ENCODE measurements around the gene AGPAT4. TPM values are rescaled to one million over a fixed set of nuclear protein-coding genes. Genes with fewer than 3 reads are reported as not detected.

Gene AGPAT4
- total and polyA plus RNA-seq, 2 donors (not counting 1 experiment from before 2014, with no cell fraction given), result 4.4 to 6.1 TPM

DNA sequence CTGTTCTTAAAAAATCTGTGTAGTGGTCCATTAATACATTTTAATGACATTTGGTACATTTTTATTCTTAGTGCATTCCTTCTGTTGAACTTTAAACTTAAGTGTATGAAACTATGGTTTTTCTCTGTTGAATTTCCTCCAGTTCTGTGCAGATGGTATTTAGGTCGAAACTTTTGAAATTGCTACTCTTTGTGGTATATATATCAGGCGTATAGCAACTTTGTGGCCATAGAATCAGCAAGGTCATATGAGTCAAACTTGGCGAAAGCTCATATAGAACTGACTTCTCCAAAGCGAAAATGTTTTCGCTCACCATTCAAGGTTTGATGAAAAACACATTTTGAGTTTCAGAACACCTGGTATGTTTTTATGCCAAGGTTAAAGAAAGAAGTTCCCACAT, 188.6 kb downstream of the AGPAT4 start:
- no peak overlapping the region for H3K27ac ChIP-seq (ENCODE audit: low read length in 2 of 2)
- no peaks in the 10 kb centered on the region for H3K79me2 ChIP-seq (ENCODE audit: control insufficient read depth, insufficient read depth, low read length)
- CTCF ChIA-PET, result interaction anchor here (1.2 kb wide), 1 partner anchor 286 kb away, joined by 5 read pairs; no protein-coding TSS in a partner anchor
- H4K20me1 ChIP-seq (ENCODE audit: control insufficient read depth, insufficient read depth, low read length, poor library complexity, severe bottlenecking), result no peaks in the 10 kb centered on the region
- intact Hi-C loops (cut with micrococcal nuclease), result no loop called here
- no peak for DNase-seq
- no peak for TF ChIP-seq EZH2 (IDR thresholded peaks at IDR 0.05; ENCODE audit: borderline replicate concordance, insufficient read depth, low read depth, low read length, poor library complexity, severe bottlenecking)
- TF ChIP-seq, protein P1, sequence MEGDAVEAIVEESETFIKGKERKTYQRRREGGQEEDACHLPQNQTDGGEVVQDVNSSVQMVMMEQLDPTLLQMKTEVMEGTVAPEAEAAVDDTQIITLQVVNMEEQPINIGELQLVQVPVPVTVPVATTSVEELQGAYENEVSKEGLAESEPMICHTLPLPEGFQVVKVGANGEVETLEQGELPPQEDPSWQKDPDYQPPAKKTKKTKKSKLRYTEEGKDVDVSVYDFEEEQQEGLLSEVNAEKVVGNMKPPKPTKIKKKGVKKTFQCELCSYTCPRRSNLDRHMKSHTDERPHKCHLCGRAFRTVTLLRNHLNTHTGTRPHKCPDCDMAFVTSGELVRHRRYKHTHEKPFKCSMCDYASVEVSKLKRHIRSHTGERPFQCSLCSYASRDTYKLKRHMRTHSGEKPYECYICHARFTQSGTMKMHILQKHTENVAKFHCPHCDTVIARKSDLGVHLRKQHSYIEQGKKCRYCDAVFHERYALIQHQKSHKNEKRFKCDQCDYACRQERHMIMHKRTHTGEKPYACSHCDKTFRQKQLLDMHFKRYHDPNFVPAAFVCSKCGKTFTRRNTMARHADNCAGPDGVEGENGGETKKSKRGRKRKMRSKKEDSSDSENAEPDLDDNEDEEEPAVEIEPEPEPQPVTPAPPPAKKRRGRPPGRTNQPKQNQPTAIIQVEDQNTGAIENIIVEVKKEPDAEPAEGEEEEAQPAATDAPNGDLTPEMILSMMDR (IDR thresholded peaks at IDR 0.05), result no peak
- no peaks in the 10 kb centered on the region for H3K27me3 ChIP-seq (replicated peaks in 1 of 4; ENCODE audit: control extremely low read depth in 1 of 4, control insufficient read depth in 3 of 4, insufficient read depth in 4 of 4, low read length in 3 of 4)
- 91% methylated on average over 4 of the region's 5 CpGs for whole genome bisulfite sequencing (ENCODE audit: insufficient coverage)
- H3K4me1 ChIP-seq (ENCODE audit: control insufficient read depth in 2 of 2, insufficient read depth in 2 of 2, low read length in 2 of 2), result no peaks in the 10 kb centered on the region
- Mint-ChIP-seq H3K27ac (no peak overlapping the region), H3K27me3 (no peaks in the 10 kb centered on the region), H3K4me3 (no peak overlapping the region), H3K4me1 (no peaks in the 10 kb centered on the region), H3K9me3 (ENCODE audit: insufficient read depth) (no peaks in the 10 kb centered on the region)
- POLR2A ChIA-PET, result no interaction called here
- H2AFZ ChIP-seq (ENCODE audit: insufficient read depth, low read depth, low read length, poor library complexity, severe bottlenecking), result no peak overlapping the region
- no peak for ATAC-seq (ENCODE audit: low read depth)
- H3K4me3 ChIP-seq (ENCODE audit: control extremely low read depth in 1 of 5, extremely low read depth in 1 of 5, insufficient read depth in 1 of 5, low read depth in 2 of 5, low read length in 4 of 5), result no peak overlapping the region
- H3K4me2 ChIP-seq (replicated peaks; ENCODE audit: low read depth, low read length, poor library complexity, severe bottlenecking), result no peak overlapping the region
- no peaks in the 10 kb centered on the region for H3K9me3 ChIP-seq (ENCODE audit: control extremely low read depth in 1 of 3, control insufficient read depth in 2 of 3, insufficient read depth in 1 of 3, low read length in 2 of 3)
- peaks cover 2 to 92% of the 10 kb centered on the region in 2 experiments for H3K36me3 ChIP-seq (replicated peaks in 1 of 2; ENCODE audit: control extremely low read depth in 1 of 2, control insufficient read depth in 1 of 2, extremely low read depth in 1 of 2, insufficient read depth in 2 of 2, low read length in 1 of 2)
- H3K9ac ChIP-seq (ENCODE audit: low read length), result no peak overlapping the region

DNA sequence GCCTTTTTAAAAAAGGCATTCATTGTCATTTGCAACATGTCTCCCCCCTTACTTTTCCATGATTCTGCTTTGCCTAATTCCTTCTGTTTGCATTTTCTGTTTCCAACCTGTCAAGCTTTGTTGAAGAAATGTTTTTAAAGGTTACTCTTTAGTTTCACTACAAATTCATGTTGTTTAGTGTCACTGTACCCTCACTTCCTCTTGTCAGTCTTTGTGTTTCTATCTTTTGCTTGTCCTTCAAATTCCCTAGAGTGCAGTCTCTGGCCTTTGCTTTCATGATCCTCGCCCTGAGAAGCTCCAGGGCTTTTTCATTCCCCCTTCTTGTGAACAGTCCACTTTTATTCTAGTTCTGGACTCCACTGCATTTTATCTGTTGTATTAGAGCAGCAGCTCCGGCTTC, 191.6 kb downstream of the AGPAT4 start:
- no peaks in the 10 kb centered on the region for H3K4me1 ChIP-seq (ENCODE audit: control insufficient read depth in 2 of 2, insufficient read depth in 2 of 2, low read length in 2 of 2)
- no peak overlapping the region for H3K27ac ChIP-seq (ENCODE audit: low read length in 2 of 2)
- DNase-seq, result no peak
- H3K79me2 ChIP-seq (ENCODE audit: control insufficient read depth, insufficient read depth, low read length), result no peaks in the 10 kb centered on the region
- TF ChIP-seq, protein P1 (IDR thresholded peaks at IDR 0.05), result no peak
- TF ChIP-seq EZH2 (IDR thresholded peaks at IDR 0.05; ENCODE audit: borderline replicate concordance, insufficient read depth, low read depth, low read length, poor library complexity, severe bottlenecking), result no peak
- CTCF ChIA-PET, result interaction anchor here (1.1 kb wide), 1 partner anchor 44 kb away, joined by 4 read pairs; no protein-coding TSS in a partner anchor
- no peaks in the 10 kb centered on the region for H3K9me3 ChIP-seq (ENCODE audit: control extremely low read depth in 1 of 3, control insufficient read depth in 2 of 3, insufficient read depth in 1 of 3, low read length in 2 of 3)
- Mint-ChIP-seq H3K4me1 (no peaks in the 10 kb centered on the region), H3K4me3 (no peak overlapping the region), H3K27me3 (no peaks in the 10 kb centered on the region), H3K9me3 (ENCODE audit: insufficient read depth) (no peaks in the 10 kb centered on the region), H3K27ac (no peak overlapping the region)
- no peak overlapping the region for H3K9ac ChIP-seq (ENCODE audit: low read length)
- 70% methylated on average over 2 of the region's 2 CpGs for WGBS (ENCODE audit: insufficient coverage)
- H3K27me3 ChIP-seq (replicated peaks in 1 of 4; ENCODE audit: control extremely low read depth in 1 of 4, control insufficient read depth in 3 of 4, insufficient read depth in 4 of 4, low read length in 3 of 4), result no peaks in the 10 kb centered on the region
- ATAC-seq (ENCODE audit: low read depth), result no peak
- H3K4me2 ChIP-seq (replicated peaks; ENCODE audit: low read depth, low read length, poor library complexity, severe bottlenecking), result no peak overlapping the region
- H3K36me3 ChIP-seq (replicated peaks in 1 of 2; ENCODE audit: control extremely low read depth in 1 of 2, control insufficient read depth in 1 of 2, extremely low read depth in 1 of 2, insufficient read depth in 2 of 2, low read length in 1 of 2), result peaks cover 0 to 67% of the 10 kb centered on the region in 2 experiments
- intact Hi-C loops (cut with micrococcal nuclease), result no loop called here
- no peaks in the 10 kb centered on the region for H4K20me1 ChIP-seq (ENCODE audit: control insufficient read depth, insufficient read depth, low read length, poor library complexity, severe bottlenecking)
- H3K4me3 ChIP-seq (ENCODE audit: control extremely low read depth in 1 of 5, extremely low read depth in 1 of 5, insufficient read depth in 1 of 5, low read depth in 2 of 5, low read length in 4 of 5), result no peak overlapping the region
- POLR2A ChIA-PET, result no interaction called here
- H2AFZ ChIP-seq (ENCODE audit: insufficient read depth, low read depth, low read length, poor library complexity, severe bottlenecking), result no peak overlapping the region

All from B cell (primary cell).